DND-41 (cell line): ENCODE measurements around the gene CEP55.

Experiments used
- ATAC-seq: fragments of 200-7000 bp; cut with Tn5 transposase; 3 replicates; pipeline ENCODE4 v1.9.1; 2021; ENCODE audit warnings: low read depth; ENCODE audit not compliant: insufficient read depth
- DNase-seq: peaks from one replicate; pipeline ENCODE4 v3.0.0-alpha.2; 2020
- H2AFZ ChIP-seq: 2 replicates; pipeline ENCODE4 v1.6.0; 2012; ENCODE audit warnings: low read depth, low read length
- H3K27ac ChIP-seq: 2 replicates; pipeline ENCODE4 v1.5.1; 2012; ENCODE audit warnings: low read length, inconsistent platforms
- H3K27me3 ChIP-seq: fragments of 200-600 bp; sonication (generic); 2 replicates; pipeline ENCODE4 v1.6.0; 2012; ENCODE audit warnings: low read length, mild to moderate bottlenecking, inconsistent platforms; ENCODE audit not compliant: insufficient read depth, poor library complexity
- H3K36me3 ChIP-seq: 2 replicates; pipeline ENCODE4 v1.5.1; 2012; ENCODE audit warnings: low read length, inconsistent platforms; ENCODE audit not compliant: insufficient read depth
- H3K4me1 ChIP-seq: 2 replicates; pipeline ENCODE4 v1.5.1; 2012; ENCODE audit warnings: mild to moderate bottlenecking, low read length; ENCODE audit not compliant: insufficient read depth
- H3K4me2 ChIP-seq: 2 replicates; pipeline ENCODE4 v1.6.0; 2012; ENCODE audit warnings: mild to moderate bottlenecking, moderate library complexity, low read length, inconsistent platforms; ENCODE audit not compliant: insufficient read depth
- H3K4me3 ChIP-seq, 2 experiments: fragments of 200-600 bp in 1 of 2; shearing (Covaris generic) in 1 of 2; 2 replicates each; pipeline ENCODE4 v1.5.1; 2012 to 2016; ENCODE audit warnings: inconsistent platforms in 2 of 2, low read length in 2 of 2, mild to moderate bottlenecking in 2 of 2, low read depth in 1 of 2, moderate library complexity in 1 of 2
- H3K79me2 ChIP-seq: 2 replicates; pipeline ENCODE4 v1.6.0; 2012; ENCODE audit warnings: low read length, inconsistent platforms; ENCODE audit not compliant: insufficient read depth
- H3K9ac ChIP-seq: 2 replicates; pipeline ENCODE4 v1.6.0; 2012; ENCODE audit warnings: low read depth, mild to moderate bottlenecking, inconsistent platforms, low read length, moderate library complexity
- H3K9me3 ChIP-seq: 2 replicates; pipeline ENCODE4 v1.5.1; 2012; ENCODE audit warnings: low read length, moderate library complexity, mild to moderate bottlenecking, inconsistent platforms; ENCODE audit not compliant: insufficient read depth, severe bottlenecking
- H4K20me1 ChIP-seq: 2 replicates; pipeline ENCODE4 v1.6.0; 2012; ENCODE audit warnings: low read length; ENCODE audit not compliant: insufficient read depth
- EZH2 ChIP-seq: IDR thresholded peaks from 3 replicates; pipeline ENCODE4 v1.6.1; 2012; ENCODE audit warnings: borderline replicate concordance, low read depth, mild to moderate bottlenecking, moderate library complexity, low read length, inconsistent platforms; ENCODE audit not compliant: severe bottlenecking
- TF ChIP-seq, protein P1 (sequence below): IDR thresholded peaks from 2 replicates; pipeline ENCODE4 v1.5.1; 2012; ENCODE audit warnings: borderline replicate concordance, low read length, moderate library complexity, mild to moderate bottlenecking; ENCODE audit not compliant: poor library complexity, severe bottlenecking; ENCODE audit errors: extremely low read depth

The CEP55 gene

DNA sequence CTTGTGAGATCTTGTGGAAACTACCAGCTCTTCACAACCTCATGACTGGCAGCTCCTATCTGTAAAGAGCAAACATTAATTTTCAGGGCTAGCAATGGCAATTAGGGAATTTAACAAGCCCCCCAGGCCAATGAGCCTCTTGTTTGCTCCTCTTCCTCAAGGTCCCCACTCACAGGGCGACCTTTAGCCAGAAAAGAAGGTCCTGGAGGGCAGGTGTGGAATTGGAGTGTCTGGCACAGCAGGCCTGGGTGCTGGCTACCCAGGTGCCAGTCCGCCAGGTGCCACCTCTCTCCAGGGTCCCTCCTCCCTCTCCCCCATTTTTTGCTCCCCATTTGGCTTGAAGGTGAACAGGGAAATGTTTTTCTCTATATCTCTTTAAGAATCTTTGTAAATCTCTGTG lies 1.9 kb upstream of the CEP55 start:
- ATAC-seq (no peak), DNase-seq (no peak)
- H3K79me2 ChIP-seq, result peaks cover 28% of the 10 kb centered on the region
- H3K27ac ChIP-seq, result no peak overlapping the region
- no peak overlapping the region for H3K4me3 ChIP-seq
- no peak overlapping the region for H2AFZ ChIP-seq
- peaks cover 5% of the 10 kb centered on the region for H3K36me3 ChIP-seq
- H4K20me1 ChIP-seq, result no peaks in the 10 kb centered on the region
- peaks cover 33% of the 10 kb centered on the region for H3K4me1 ChIP-seq
- no peak overlapping the region for H3K9ac ChIP-seq
- no peak overlapping the region for H3K4me2 ChIP-seq
- peaks cover 13% of the 10 kb centered on the region for H3K27me3 ChIP-seq
- no peaks in the 10 kb centered on the region for H3K9me3 ChIP-seq
- TF ChIP-seq EZH2, result no peak
- TF ChIP-seq, protein P1, sequence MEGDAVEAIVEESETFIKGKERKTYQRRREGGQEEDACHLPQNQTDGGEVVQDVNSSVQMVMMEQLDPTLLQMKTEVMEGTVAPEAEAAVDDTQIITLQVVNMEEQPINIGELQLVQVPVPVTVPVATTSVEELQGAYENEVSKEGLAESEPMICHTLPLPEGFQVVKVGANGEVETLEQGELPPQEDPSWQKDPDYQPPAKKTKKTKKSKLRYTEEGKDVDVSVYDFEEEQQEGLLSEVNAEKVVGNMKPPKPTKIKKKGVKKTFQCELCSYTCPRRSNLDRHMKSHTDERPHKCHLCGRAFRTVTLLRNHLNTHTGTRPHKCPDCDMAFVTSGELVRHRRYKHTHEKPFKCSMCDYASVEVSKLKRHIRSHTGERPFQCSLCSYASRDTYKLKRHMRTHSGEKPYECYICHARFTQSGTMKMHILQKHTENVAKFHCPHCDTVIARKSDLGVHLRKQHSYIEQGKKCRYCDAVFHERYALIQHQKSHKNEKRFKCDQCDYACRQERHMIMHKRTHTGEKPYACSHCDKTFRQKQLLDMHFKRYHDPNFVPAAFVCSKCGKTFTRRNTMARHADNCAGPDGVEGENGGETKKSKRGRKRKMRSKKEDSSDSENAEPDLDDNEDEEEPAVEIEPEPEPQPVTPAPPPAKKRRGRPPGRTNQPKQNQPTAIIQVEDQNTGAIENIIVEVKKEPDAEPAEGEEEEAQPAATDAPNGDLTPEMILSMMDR, result no peak

GRCh38 chr10:93495654-93496321 lies 624 bp upstream of the CEP55 start:
- Histone ChIP-seq H3K79me2 (peaks cover 41% of the 10 kb centered on the region), H3K9me3 (no peaks in the 10 kb centered on the region), H3K4me3 (peak overlapping the region; percentile 71 to 77), H4K20me1 (no peaks in the 10 kb centered on the region), H2AFZ (peak overlapping the region; percentile 99), H3K27me3 (peaks cover 12% of the 10 kb centered on the region), H3K36me3 (peaks cover 18% of the 10 kb centered on the region), H3K4me2 (peak overlapping the region; percentile 99), H3K4me1 (peaks cover 36% of the 10 kb centered on the region), H3K9ac (peak overlapping the region; percentile 77), H3K27ac (peak overlapping the region; percentile 69)
- TF ChIP-seq, protein P1, result no peak
- TF ChIP-seq EZH2, result no peak
- DNase-seq (peak; percentile 24), ATAC-seq (peak; percentile 51)

DNA sequence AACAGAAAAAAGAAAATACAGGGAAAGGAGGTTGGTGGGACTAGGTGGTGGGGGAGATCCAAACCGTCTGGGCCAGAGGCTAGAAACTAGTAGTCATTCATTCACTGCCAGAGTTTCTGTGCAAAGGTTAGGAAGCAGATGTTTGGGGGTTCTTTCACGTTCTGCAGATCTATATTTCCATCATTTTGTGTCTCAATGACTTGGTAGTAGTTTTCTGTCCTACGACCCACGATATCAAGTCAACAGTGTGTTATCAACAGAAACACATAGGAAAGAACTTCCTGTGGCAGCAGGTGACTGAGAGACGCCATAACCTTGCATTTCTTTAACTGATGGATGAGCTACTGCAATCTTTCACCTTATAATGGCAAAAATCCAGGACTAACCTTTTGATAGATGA lies 1.8 kb downstream of the CEP55 start:
- Histone ChIP-seq H4K20me1 (no peaks in the 10 kb centered on the region), H3K4me3 (peak overlapping the region in 1 of 2 experiments; percentile 71; a peak in 2 of 4 replicates), H3K4me1 (peaks cover 36% of the 10 kb centered on the region), H3K79me2 (peaks cover 41% of the 10 kb centered on the region), H3K27me3 (peaks cover 4% of the 10 kb centered on the region), H3K9ac (peak overlapping the region; percentile 13), H3K9me3 (no peaks in the 10 kb centered on the region), H3K36me3 (peaks cover 35% of the 10 kb centered on the region), H2AFZ (no peak overlapping the region), H3K27ac (peak overlapping the region; percentile 39; the same call in 1 of the 2 replicates), H3K4me2 (peak overlapping the region; percentile 99)
- TF ChIP-seq EZH2, result no peak
- TF ChIP-seq, protein P1, result no peak
- ATAC-seq (no peak), DNase-seq (no peak)
